Keratinocyte (primary cell): ENCODE measurements around the gene ARRDC3. TPM values are rescaled to one million over a fixed set of nuclear protein-coding genes. Genes with fewer than 3 reads are reported as not detected.
A peak's percentile ranks its signal among the peaks of the same experiment; 100 is the strongest.
"Not testable (repeated sequence)": the region's sequence is repeated elsewhere in the genome, so short reads cannot be mapped to it uniquely, and the experiment has no call there.

Experiments used
- DNase-seq: peaks from one replicate; pipeline ENCODE4 v3.0.0-alpha.2; 2011; ENCODE audit warnings: low read depth, missing footprints, low spot score
- FAIRE-seq: peaks from 2 replicates; lab custom pipeline; 2011; peaks lifted over from hg19 to GRCh38; lab: Jason Lieb, UNC
- H2AFZ ChIP-seq: 2 replicates; pipeline ENCODE4 v1.6.0; 2012; ENCODE audit warnings: low read length, control low read depth, inconsistent platforms; ENCODE audit not compliant: control insufficient read depth
- H3K27ac ChIP-seq: 2 replicates; pipeline ENCODE4 v1.5.1; 2011; ENCODE audit warnings: low read length; ENCODE audit not compliant: control insufficient read depth, insufficient read depth
- H3K27me3 ChIP-seq: 3 replicates; pipeline ENCODE4 v1.6.0; 2011; ENCODE audit warnings: low read length; ENCODE audit not compliant: control insufficient read depth, insufficient read depth; ENCODE audit errors: extremely low read depth
- H3K36me3 ChIP-seq, 2 experiments: 2 replicates in 1 of 2; 3 replicates in 1 of 2; pipeline ENCODE4 v1.5.1; 2011; ENCODE audit warnings: low read length in 2 of 2, mild to moderate bottlenecking in 1 of 2; ENCODE audit not compliant: control insufficient read depth in 2 of 2, insufficient read depth in 2 of 2; ENCODE audit errors: extremely low read depth in 1 of 2
- H3K4me1 ChIP-seq: 3 replicates; pipeline ENCODE4 v1.5.1; 2011; ENCODE audit warnings: low read length; ENCODE audit not compliant: control insufficient read depth, insufficient read depth; ENCODE audit errors: extremely low read depth
- H3K4me2 ChIP-seq: 3 replicates; pipeline ENCODE4 v1.6.0; 2011; ENCODE audit warnings: low read depth, low read length; ENCODE audit not compliant: control insufficient read depth, insufficient read depth; ENCODE audit errors: extremely low read depth
- H3K4me3 ChIP-seq, 3 experiments: fragments of 200-600 bp in 1 of 3; sonication (generic) in 1 of 3; 2 replicates in 2 of 3; 3 replicates in 1 of 3; pipeline ENCODE4 v1.5.1; 2011 to 2016; ENCODE audit warnings: low read length in 3 of 3, mild to moderate bottlenecking in 3 of 3, control low read depth in 2 of 3, inconsistent platforms in 1 of 3, low read depth in 1 of 3, mixed read lengths in 1 of 3, mixed run types in 1 of 3, moderate library complexity in 1 of 3; ENCODE audit not compliant: control insufficient read depth in 2 of 3, insufficient read depth in 2 of 3; ENCODE audit errors: extremely low read depth in 1 of 3
- H3K79me2 ChIP-seq: 2 replicates; pipeline ENCODE4 v1.6.0; 2012; ENCODE audit warnings: low read length; ENCODE audit not compliant: control insufficient read depth, insufficient read depth
- H3K9ac ChIP-seq: 3 replicates; pipeline ENCODE4 v1.6.0; 2011; ENCODE audit warnings: low read length; ENCODE audit not compliant: control insufficient read depth, insufficient read depth; ENCODE audit errors: extremely low read depth
- H3K9me1 ChIP-seq: 3 replicates; pipeline ENCODE4 v1.6.0; 2011; ENCODE audit warnings: low read length; ENCODE audit not compliant: control insufficient read depth, insufficient read depth; ENCODE audit errors: extremely low read depth
- H3K9me3 ChIP-seq: 2 replicates; pipeline ENCODE4 v1.5.1; 2012; ENCODE audit warnings: low read depth, low read length; ENCODE audit not compliant: control insufficient read depth
- H4K20me1 ChIP-seq: 3 replicates; pipeline ENCODE4 v1.6.0; 2011; ENCODE audit warnings: low read length; ENCODE audit not compliant: control insufficient read depth, insufficient read depth; ENCODE audit errors: extremely low read depth
- CTCF ChIP-seq, 3 experiments: IDR thresholded peaks in 1 of 3; conservative IDR thresholded peaks in 1 of 3; optimal IDR thresholded peaks in 1 of 3; 2 replicates in 2 of 3; 3 replicates in 1 of 3; pipeline versions ENCODE3 to v1.5.1; 2011; ENCODE audit warnings: low read length in 3 of 3, mild to moderate bottlenecking in 3 of 3, moderate library complexity in 2 of 3, control low read depth in 1 of 3, inconsistent platforms in 1 of 3; ENCODE audit not compliant: insufficient read depth in 2 of 3; ENCODE audit errors: extremely low read depth in 1 of 3
- EZH2 ChIP-seq: IDR thresholded peaks from one replicate; pipeline ENCODE4 v1.6.1; 2012; ENCODE audit warnings: inconsistent platforms, mild to moderate bottlenecking, low read length, moderate library complexity
- dilution Hi-C: fragments of 300-500 bp; cut with MboI; formaldehyde crosslinking; loops from one replicate; pipeline ENCODE4 v1.7.0; 2020; ENCODE audit warnings: low sequenced_read_pairs; ENCODE audit not compliant: extremely low pct_ligation_motif_present
- polyA plus RNA-seq, 5 experiments: library from polyadenylated mRNA; depleted of rRNA in 3 of 5; stranded (reverse) in 3 of 5; stranded (forward) in 1 of 5; unstranded in 1 of 5; fragments of >200 nt; gene quantifications; 1 replicate in 1 of 5; 2 replicates in 3 of 5; 3 replicates in 1 of 5; pipeline versions ENCODE4 v1.2.1 to v1.2.3, GENCODE V29; 2011 to 2012; ENCODE audit warnings: missing spikeins in 2 of 5, low read depth in 1 of 5, low replicate concordance in 1 of 5

ARRDC3 gene
- polyA plus RNA-seq, 1 donor (not counting 4 experiments of a cell fraction or from before 2014, with no cell fraction given): 8.9 TPM

- no peak overlapping the region for H3K4me3 ChIP-seq
- no peaks in the 10 kb centered on the region for H4K20me1 ChIP-seq
- FAIRE-seq: peak; percentile 41
- H3K4me2 ChIP-seq: no peak overlapping the region
- dilution Hi-C loops: no loop called here
- no peaks in the 10 kb centered on the region for H3K36me3 ChIP-seq
- TF ChIP-seq CTCF (optimal IDR thresholded peaks at IDR 0.05 in 1 of 3, IDR thresholded peaks at IDR 0.05 in 1 of 3, conservative IDR thresholded peaks at IDR 0.05 in 1 of 3; ENCODE audit: extremely low read depth in 1 of 3, insufficient read depth in 2 of 3, low read length in 3 of 3) (no peak), EZH2 (no peak)
- H3K79me2 ChIP-seq: no peaks in the 10 kb centered on the region
- H3K9ac ChIP-seq: no peak overlapping the region
- no peaks in the 10 kb centered on the region for H3K9me3 ChIP-seq
- no peak overlapping the region for H2AFZ ChIP-seq
- DNase-seq: no peak
- no peak overlapping the region for H3K27ac ChIP-seq
- no peaks in the 10 kb centered on the region for H3K27me3 ChIP-seq
- no peaks in the 10 kb centered on the region for H3K9me1 ChIP-seq
- peaks cover 5% of the 10 kb centered on the region for H3K4me1 ChIP-seq
Measured at GRCh38 chr5:91329283-91329682, 53.8 kb downstream of the ARRDC3 start.

DNA sequence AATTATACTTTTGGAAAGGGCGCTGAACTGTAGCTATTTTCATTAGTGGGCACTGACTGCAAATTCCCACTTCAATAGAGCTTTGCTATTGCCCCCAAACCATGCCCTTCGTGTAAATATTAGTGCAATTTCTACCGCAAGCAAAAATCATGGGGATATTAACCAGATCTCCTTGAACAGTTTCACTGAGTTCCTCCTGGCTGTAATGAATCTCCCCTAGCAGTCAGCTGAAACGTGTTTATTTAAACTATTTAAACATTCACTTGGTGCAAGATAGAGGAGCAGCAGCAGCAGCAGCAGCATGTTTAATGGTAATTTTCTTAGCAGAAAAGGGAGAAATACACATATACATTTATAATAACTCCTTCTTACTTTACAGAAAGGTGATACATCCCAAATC, 54.4 kb downstream of the ARRDC3 start:
- TF ChIP-seq CTCF (optimal IDR thresholded peaks at IDR 0.05 in 1 of 3, IDR thresholded peaks at IDR 0.05 in 1 of 3, conservative IDR thresholded peaks at IDR 0.05 in 1 of 3; ENCODE audit: extremely low read depth in 1 of 3, insufficient read depth in 2 of 3, low read length in 3 of 3) (no peak), EZH2 (no peak)
- no peak for FAIRE-seq
- Histone ChIP-seq H4K20me1 (no peaks in the 10 kb centered on the region), H3K36me3 (no peaks in the 10 kb centered on the region), H3K4me1 (peaks cover 5% of the 10 kb centered on the region), H3K4me2 (no peak overlapping the region), H3K4me3 (no peak overlapping the region), H3K9ac (no peak overlapping the region), H3K9me1 (no peaks in the 10 kb centered on the region), H3K27ac (no peak overlapping the region), H2AFZ (no peak overlapping the region), H3K79me2 (no peaks in the 10 kb centered on the region), H3K27me3 (no peaks in the 10 kb centered on the region), H3K9me3 (no peaks in the 10 kb centered on the region)
- DNase-seq: no peak
- dilution Hi-C loops: no loop called here

- H4K20me1 ChIP-seq, H3K27ac ChIP-seq, H3K79me2 ChIP-seq, H3K27me3 ChIP-seq, H2AFZ ChIP-seq, H3K4me1 ChIP-seq, H3K4me2 ChIP-seq, dilution Hi-C loops, H3K9ac ChIP-seq, H3K4me3 ChIP-seq, DNase-seq, H3K36me3 ChIP-seq, FAIRE-seq, H3K9me1 ChIP-seq, H3K9me3 ChIP-seq: not testable (repeated sequence)
Measured at GRCh38 chr5:91322981-91323380, 60.1 kb downstream of the ARRDC3 start.
